OCI-M1 (cell line): ENCODE results near the gene HSPG2.

Source experiments
- DNase-seq: peaks from one replicate; lab custom pipeline; 2025; lab: John Stamatoyannopoulos, UW

HSPG2 gene

GRCh38 chr1:21898326-21899200 is 38.5 kb downstream of the HSPG2 start:
- DNase-seq = no peak

GRCh38 chr1:21897844-21898243 is 39.3 kb downstream of the HSPG2 start:
- no peak for DNase-seq

- no peak for DNase-seq
Observed at GRCh38 chr1:21896652-21897532, 40.2 kb downstream of the HSPG2 start.

GRCh38 chr1:21896026-21896425 is 41.1 kb downstream of the HSPG2 start:
- DNase-seq = no peak

GRCh38 chr1:21894034-21894881 is 42.9 kb downstream of the HSPG2 start:
- no peak for DNase-seq

- DNase-seq = no peak
Observed at GRCh38 chr1:21893046-21893805, 43.9 kb downstream of the HSPG2 start.

- DNase-seq = no peak
Observed at GRCh38 chr1:21891621-21892479, 45.3 kb downstream of the HSPG2 start.

GRCh38 chr1:21891081-21891480 is 46.0 kb downstream of the HSPG2 start:
- DNase-seq = no peak

GRCh38 chr1:21888500-21888899 is 48.6 kb downstream of the HSPG2 start:
- DNase-seq = no peak

- DNase-seq = no peak
Observed at GRCh38 chr1:21887796-21888195, 49.3 kb downstream of the HSPG2 start.

- DNase-seq = no peak
Observed at GRCh38 chr1:21887216-21887736, 49.8 kb downstream of the HSPG2 start.

GRCh38 chr1:21886486-21887215 is 50.5 kb downstream of the HSPG2 start:
- DNase-seq = no peak

- no peak for DNase-seq
Observed at GRCh38 chr1:21885236-21886037, 51.7 kb downstream of the HSPG2 start.

GRCh38 chr1:21884456-21885235 is 52.5 kb downstream of the HSPG2 start:
- no peak for DNase-seq

- no peak for DNase-seq
Observed at GRCh38 chr1:21882721-21883415, 54.2 kb downstream of the HSPG2 start.

GRCh38 chr1:21881250-21881649 is 55.9 kb downstream of the HSPG2 start:
- no peak for DNase-seq

GRCh38 chr1:21880619-21880970 is 56.5 kb downstream of the HSPG2 start:
- no peak for DNase-seq
